ENCODE results near the gene NOMO2.
A peak's percentile ranks its signal among the peaks of the same experiment; 100 is the strongest.
"Not testable (repeated sequence)": the region's sequence is repeated elsewhere in the genome, so short reads cannot be mapped to it uniquely, and the experiment has no call there.

Gene NOMO2

GRCh38 chr16:18561727-18562314 is at the start of gene NOMO2:
Gene NOMO2, minus strand, starts transcription at chr16:18562097. Its CDS starts 57 bp downstream, at chr16:18562040.
- DNase-seq (ENCODE audit: low spot score): peak; percentile 96

- not testable (repeated sequence) for DNase-seq (ENCODE audit: low spot score)
Measured at GRCh38 chr16:18610147-18610803, 48.4 kb upstream of the NOMO2 start.

- DNase-seq (ENCODE audit: low spot score): not testable (repeated sequence)
Measured at GRCh38 chr16:18608271-18608670, 46.4 kb upstream of the NOMO2 start.

- not testable (repeated sequence) for DNase-seq (ENCODE audit: low spot score)
Measured at GRCh38 chr16:18603572-18604246, 41.8 kb upstream of the NOMO2 start.

- not testable (repeated sequence) for DNase-seq (ENCODE audit: low spot score)
Measured at GRCh38 chr16:18598582-18598981, 36.7 kb upstream of the NOMO2 start.

- DNase-seq (ENCODE audit: low spot score): not testable (repeated sequence)
Measured at GRCh38 chr16:18597734-18598133, 35.8 kb upstream of the NOMO2 start.

GRCh38 chr16:18597319-18597718 is 35.4 kb upstream of the NOMO2 start:
- not testable (repeated sequence) for DNase-seq (ENCODE audit: low spot score)

- DNase-seq (ENCODE audit: low spot score): not testable (repeated sequence)
Measured at GRCh38 chr16:18595796-18596195, 33.9 kb upstream of the NOMO2 start.

- not testable (repeated sequence) for DNase-seq (ENCODE audit: low spot score)
Measured at GRCh38 chr16:18594880-18595279, 33.0 kb upstream of the NOMO2 start.

GRCh38 chr16:18593904-18594303 is 32.0 kb upstream of the NOMO2 start:
- DNase-seq (ENCODE audit: low spot score): not testable (repeated sequence)

- not testable (repeated sequence) for DNase-seq (ENCODE audit: low spot score)
Measured at GRCh38 chr16:18592982-18593381, 31.1 kb upstream of the NOMO2 start.

- DNase-seq (ENCODE audit: low spot score): peak; percentile 10
Measured at GRCh38 chr16:18591908-18592307, 30.0 kb upstream of the NOMO2 start.

GRCh38 chr16:18591441-18591840 is 29.5 kb upstream of the NOMO2 start:
- DNase-seq (ENCODE audit: low spot score): not testable (repeated sequence)

GRCh38 chr16:18589806-18590205 is 27.9 kb upstream of the NOMO2 start:
- not testable (repeated sequence) for DNase-seq (ENCODE audit: low spot score)

GRCh38 chr16:18586560-18587540 is 25.0 kb upstream of the NOMO2 start:
- DNase-seq (ENCODE audit: low spot score): not testable (repeated sequence)

GRCh38 chr16:18585789-18586188 is 23.9 kb upstream of the NOMO2 start:
- DNase-seq (ENCODE audit: low spot score): not testable (repeated sequence)

- DNase-seq (ENCODE audit: low spot score): no peak
Measured at GRCh38 chr16:18582902-18583301, 21.0 kb upstream of the NOMO2 start.

GRCh38 chr16:18580396-18580795 is 18.5 kb upstream of the NOMO2 start:
- DNase-seq (ENCODE audit: low spot score): not testable (repeated sequence)

- not testable (repeated sequence) for DNase-seq (ENCODE audit: low spot score)
Measured at GRCh38 chr16:18579261-18579660, 17.4 kb upstream of the NOMO2 start.

- DNase-seq (ENCODE audit: low spot score): not testable (repeated sequence)
Measured at GRCh38 chr16:18577942-18578341, 16.0 kb upstream of the NOMO2 start.

- DNase-seq (ENCODE audit: low spot score): not testable (repeated sequence)
Measured at GRCh38 chr16:18575945-18576344, 14.0 kb upstream of the NOMO2 start.
